COLO668 (cell line): ENCODE data around the gene AKR7A3.
A peak's percentile ranks its signal among the peaks of the same experiment; 100 is the strongest.

Experiments used
- DNase-seq: peaks from one replicate; lab custom pipeline; 2025; ENCODE audit not compliant: unreplicated experiment; lab: John Stamatoyannopoulos, UW

The AKR7A3 gene

GRCh38 chr1:19288324-19289241, at the start of gene AKR7A3:
Gene AKR7A3, minus strand, starts transcription at chr1:19288770. Its CDS starts 61 bp downstream, at chr1:19288709.
- DNase-seq: peak; percentile 97

GRCh38 chr1:19338323-19338762, 49.8 kb upstream of the AKR7A3 start:
- DNase-seq: no peak

- no peak for DNase-seq
Observed at GRCh38 chr1:19337289-19337688, 48.7 kb upstream of the AKR7A3 start.

- DNase-seq: no peak
Observed at GRCh38 chr1:19336543-19336942, 48.0 kb upstream of the AKR7A3 start.

GRCh38 chr1:19333587-19334354, 45.2 kb upstream of the AKR7A3 start:
- DNase-seq: no peak

GRCh38 chr1:19332832-19333231, 44.3 kb upstream of the AKR7A3 start:
- DNase-seq: no peak

- DNase-seq: no peak
Observed at GRCh38 chr1:19331262-19331878, 42.8 kb upstream of the AKR7A3 start.

GRCh38 chr1:19330449-19331135, 42.0 kb upstream of the AKR7A3 start:
- no peak for DNase-seq

- no peak for DNase-seq
Observed at GRCh38 chr1:19329611-19330010, 41.0 kb upstream of the AKR7A3 start.

GRCh38 chr1:19329188-19329587, 40.6 kb upstream of the AKR7A3 start:
- DNase-seq: no peak

- no peak for DNase-seq
Observed at GRCh38 chr1:19328486-19328885, 39.9 kb upstream of the AKR7A3 start.

GRCh38 chr1:19327736-19328135, 39.2 kb upstream of the AKR7A3 start:
- DNase-seq: no peak

GRCh38 chr1:19327301-19327700, 38.7 kb upstream of the AKR7A3 start:
- no peak for DNase-seq

- DNase-seq: no peak
Observed at GRCh38 chr1:19326748-19327065, 38.1 kb upstream of the AKR7A3 start.

GRCh38 chr1:19325958-19326747, 37.6 kb upstream of the AKR7A3 start:
- DNase-seq: no peak

- DNase-seq: no peak
Observed at GRCh38 chr1:19325368-19325957, 36.9 kb upstream of the AKR7A3 start.

- no peak for DNase-seq
Observed at GRCh38 chr1:19324665-19324990, 36.1 kb upstream of the AKR7A3 start.

- no peak for DNase-seq
Observed at GRCh38 chr1:19323987-19324664, 35.6 kb upstream of the AKR7A3 start.

- no peak for DNase-seq
Observed at GRCh38 chr1:19322481-19322880, 33.9 kb upstream of the AKR7A3 start.

- no peak for DNase-seq
Observed at GRCh38 chr1:19321071-19321470, 32.5 kb upstream of the AKR7A3 start.
